Epithelial cell of esophagus (primary cell): ENCODE measurements around the gene IGFL3.
"Not testable (repeated sequence)": the region's sequence is repeated elsewhere in the genome, so short reads cannot be mapped to it uniquely, and the experiment has no call there.

Experiments
- DNase-seq: peaks from one replicate; pipeline ENCODE4 v3.0.0; 2010; ENCODE audit warnings: low read depth
- H3K4me3 ChIP-seq: 2 replicates; pipeline ENCODE4 v1.5.1; 2011; ENCODE audit warnings: mild to moderate bottlenecking, low read length, control low read depth
- TF ChIP-seq, protein P1 (sequence below): IDR thresholded peaks from 2 replicates; pipeline ENCODE4 v1.5.1; 2011; ENCODE audit warnings: low read depth, mild to moderate bottlenecking, low read length, control low read depth, inconsistent platforms; ENCODE audit not compliant: insufficient read depth; ENCODE audit errors: missing control alignments

Gene IGFL3

GRCh38 chr19:46109876-46110275 lies 14.6 kb downstream of the IGFL3 start:
- no peak overlapping the region for H3K4me3 ChIP-seq

GRCh38 chr19:46107371-46107770 lies 17.1 kb downstream of the IGFL3 start:
- peak; percentile 33 for DNase-seq
- TF ChIP-seq, protein P1, sequence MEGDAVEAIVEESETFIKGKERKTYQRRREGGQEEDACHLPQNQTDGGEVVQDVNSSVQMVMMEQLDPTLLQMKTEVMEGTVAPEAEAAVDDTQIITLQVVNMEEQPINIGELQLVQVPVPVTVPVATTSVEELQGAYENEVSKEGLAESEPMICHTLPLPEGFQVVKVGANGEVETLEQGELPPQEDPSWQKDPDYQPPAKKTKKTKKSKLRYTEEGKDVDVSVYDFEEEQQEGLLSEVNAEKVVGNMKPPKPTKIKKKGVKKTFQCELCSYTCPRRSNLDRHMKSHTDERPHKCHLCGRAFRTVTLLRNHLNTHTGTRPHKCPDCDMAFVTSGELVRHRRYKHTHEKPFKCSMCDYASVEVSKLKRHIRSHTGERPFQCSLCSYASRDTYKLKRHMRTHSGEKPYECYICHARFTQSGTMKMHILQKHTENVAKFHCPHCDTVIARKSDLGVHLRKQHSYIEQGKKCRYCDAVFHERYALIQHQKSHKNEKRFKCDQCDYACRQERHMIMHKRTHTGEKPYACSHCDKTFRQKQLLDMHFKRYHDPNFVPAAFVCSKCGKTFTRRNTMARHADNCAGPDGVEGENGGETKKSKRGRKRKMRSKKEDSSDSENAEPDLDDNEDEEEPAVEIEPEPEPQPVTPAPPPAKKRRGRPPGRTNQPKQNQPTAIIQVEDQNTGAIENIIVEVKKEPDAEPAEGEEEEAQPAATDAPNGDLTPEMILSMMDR = no peak
- no peak overlapping the region for H3K4me3 ChIP-seq

More at GRCh38 chr19:46109876-46110275, 14.6 kb downstream of the IGFL3 start:
- no peak for DNase-seq
- TF ChIP-seq, protein P1 = no peak

DNA sequence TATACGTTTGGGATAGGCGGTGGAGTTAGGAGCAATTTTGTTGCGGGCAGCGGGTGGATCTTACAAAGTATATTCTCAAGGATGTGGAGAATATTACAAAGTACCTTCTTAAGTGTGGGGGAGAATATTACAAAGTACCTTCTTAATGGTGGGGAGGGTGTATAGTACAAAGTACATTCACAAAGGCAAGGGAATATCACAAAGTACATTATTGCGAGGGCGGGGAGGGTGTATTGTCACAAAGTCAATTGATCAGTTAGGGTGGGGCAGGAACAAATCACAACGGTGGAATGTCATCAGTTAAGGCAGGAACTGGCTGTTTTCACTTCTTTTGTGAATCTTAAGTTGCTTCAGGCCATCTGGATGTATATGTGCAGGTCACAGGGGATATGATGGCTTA lies 22.2 kb downstream of the IGFL3 start:
- not testable (repeated sequence) for H3K4me3 ChIP-seq, DNase-seq

- no peak for DNase-seq
- TF ChIP-seq, protein P1 = no peak
- H3K4me3 ChIP-seq = no peak overlapping the region
Measured at GRCh38 chr19:46101293-46101692, 23.2 kb downstream of the IGFL3 start.

DNA sequence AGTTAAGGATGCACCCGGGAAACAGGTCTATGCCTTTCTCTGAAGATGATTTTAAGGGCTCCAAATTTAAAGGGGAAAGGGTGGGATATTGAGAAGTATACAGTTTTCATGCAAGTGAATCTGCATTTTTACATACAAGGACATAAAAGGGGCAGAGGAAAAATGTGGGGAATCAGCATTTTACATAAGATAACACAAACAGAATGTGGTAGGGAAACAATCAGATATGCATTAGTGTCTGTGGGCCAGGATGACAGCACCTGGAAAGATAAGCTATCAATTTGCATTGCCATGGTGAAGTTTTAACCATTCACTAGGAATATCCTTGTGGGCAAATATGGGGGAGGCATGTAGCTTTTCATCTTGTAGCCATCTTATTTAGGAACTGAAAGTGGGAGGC lies 24.1 kb downstream of the IGFL3 start:
- DNase-seq = no peak
- TF ChIP-seq, protein P1 = no peak
- no peak overlapping the region for H3K4me3 ChIP-seq

GRCh38 chr19:46090444-46090843 lies 34.0 kb downstream of the IGFL3 start:
- no peak for DNase-seq
- TF ChIP-seq, protein P1 = no peak
- no peak overlapping the region for H3K4me3 ChIP-seq

DNA sequence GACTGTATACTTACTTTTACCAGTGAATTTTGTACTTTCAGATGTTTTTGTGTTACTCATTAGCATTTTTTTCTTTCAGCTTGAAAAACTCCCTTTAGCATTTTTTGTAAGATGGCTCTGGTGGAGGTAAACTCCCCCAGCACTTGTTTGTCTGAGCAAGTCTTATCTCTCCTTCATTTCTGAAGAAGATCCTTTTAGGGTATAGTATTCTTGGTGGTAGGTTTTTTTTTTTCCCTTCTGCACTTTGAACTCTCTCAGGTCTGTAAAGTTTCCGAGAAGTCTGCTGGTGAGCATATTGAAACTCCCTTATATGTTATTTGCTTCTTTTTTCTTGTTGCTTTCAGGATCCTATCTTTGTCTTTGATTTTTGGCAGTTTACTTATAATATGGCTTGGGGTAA lies 35.1 kb downstream of the IGFL3 start:
- no peak overlapping the region for H3K4me3 ChIP-seq
- TF ChIP-seq, protein P1 = no peak
- DNase-seq = no peak

DNA sequence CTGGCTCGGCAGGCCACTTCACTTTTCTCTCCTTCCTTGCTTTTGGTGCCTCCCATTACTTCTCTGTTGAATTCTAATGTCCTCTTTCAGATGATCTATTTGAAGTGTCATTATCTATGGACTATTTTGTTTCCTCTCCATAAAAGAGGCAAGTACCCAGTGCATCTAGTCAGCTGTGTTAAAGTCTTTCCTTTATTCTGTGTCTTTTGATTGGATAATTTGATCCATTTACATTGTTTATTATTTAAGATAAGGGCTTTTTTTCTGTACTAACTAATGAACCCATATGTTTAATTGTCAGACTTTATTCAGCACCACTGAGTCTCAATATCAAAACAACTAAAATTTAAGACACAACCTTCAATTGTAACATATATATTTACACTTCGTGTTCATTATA lies 36.4 kb downstream of the IGFL3 start:
- TF ChIP-seq, protein P1 = no peak
- H3K4me3 ChIP-seq = no peak overlapping the region
- DNase-seq = no peak
